Measurements from ENCODE around the gene TBC1D20.

The TBC1D20 gene

GRCh38 chr20:432208-432607 is 30.1 kb downstream of the TBC1D20 start:
- Histone ChIP-seq H3K14ac (ENCODE audit: low read length) (no peak overlapping the region), H2BK5ac (ENCODE audit: low read depth, low read length, poor library complexity) (no peak overlapping the region), H2AFZ (ENCODE audit: insufficient read depth, low read length, poor library complexity) (no peak overlapping the region), H2AK5ac (ENCODE audit: low read length) (no peak overlapping the region), H4K8ac (ENCODE audit: low read depth, low read length) (no peak overlapping the region), H3K27me3 (ENCODE audit: insufficient read depth, low read length) (no peaks in the 10 kb centered on the region), H4K12ac (ENCODE audit: low read depth, low read length) (no peak overlapping the region), H3K4me2 (ENCODE audit: low read length) (no peak overlapping the region), H3K9ac (ENCODE audit: low read length) (no peak overlapping the region), H2BK120ac (ENCODE audit: insufficient read depth, low read length, poor library complexity) (no peak overlapping the region), H3K79me2 (ENCODE audit: control insufficient read depth, insufficient read depth, low read length, poor library complexity) (no peaks in the 10 kb centered on the region), H3K27ac (ENCODE audit: low read depth, low read length) (no peak overlapping the region), H3K4ac (ENCODE audit: low read depth, low read length) (no peak overlapping the region), H3K9me3 (ENCODE audit: insufficient read depth, low read depth, low read length) (no peaks in the 10 kb centered on the region), H3K23ac (ENCODE audit: low read length) (no peak overlapping the region), H3K4me3 (ENCODE audit: low read depth, low read length) (no peak overlapping the region), H3K18ac (ENCODE audit: low read length) (no peak overlapping the region), H3K36me3 (ENCODE audit: control insufficient read depth in 1 of 2, insufficient read depth in 2 of 2, low read length in 2 of 2) (peaks cover 56 to 76% of the 10 kb centered on the region in 2 experiments), H3K4me1 (ENCODE audit: control insufficient read depth in 1 of 2, insufficient read depth in 2 of 2, low read length in 2 of 2) (no peaks in the 10 kb centered on the region), H2BK12ac (ENCODE audit: low read length) (no peak overlapping the region), H3K79me1 (ENCODE audit: low read length) (no peaks in the 10 kb centered on the region), H4K91ac (ENCODE audit: low read depth, low read length) (no peak overlapping the region)
- DNase-seq, result no peak
- WGBS (ENCODE audit: extremely low coverage, insufficient coverage, insufficient read length), result no CpG with 5 or more reads among the region's 13 CpGs

- H4K91ac ChIP-seq (ENCODE audit: low read depth, low read length), result no peak overlapping the region
- H3K9ac ChIP-seq (ENCODE audit: low read length), result no peak overlapping the region
- peaks cover 56 to 70% of the 10 kb centered on the region in 2 experiments for H3K36me3 ChIP-seq (ENCODE audit: control insufficient read depth in 1 of 2, insufficient read depth in 2 of 2, low read length in 2 of 2)
- no peak overlapping the region for H3K14ac ChIP-seq (ENCODE audit: low read length)
- H2BK12ac ChIP-seq (ENCODE audit: low read length), result no peak overlapping the region
- H3K4me1 ChIP-seq (ENCODE audit: control insufficient read depth in 1 of 2, insufficient read depth in 2 of 2, low read length in 2 of 2), result no peaks in the 10 kb centered on the region
- no CpG with 5 or more reads among the region's 17 CpGs for WGBS (ENCODE audit: extremely low coverage, insufficient coverage, insufficient read length)
- H4K8ac ChIP-seq (ENCODE audit: low read depth, low read length), result no peak overlapping the region
- H2AK5ac ChIP-seq (ENCODE audit: low read length), result no peak overlapping the region
- no peaks in the 10 kb centered on the region for H3K9me3 ChIP-seq (ENCODE audit: insufficient read depth, low read depth, low read length)
- peak overlapping the region; percentile 34 for H3K4me3 ChIP-seq (ENCODE audit: low read depth, low read length)
- DNase-seq, result peak; percentile 15 to 55
- no peaks in the 10 kb centered on the region for H3K79me2 ChIP-seq (ENCODE audit: control insufficient read depth, insufficient read depth, low read length, poor library complexity)
- no peak overlapping the region for H2BK5ac ChIP-seq (ENCODE audit: low read depth, low read length, poor library complexity)
- H2AFZ ChIP-seq (ENCODE audit: insufficient read depth, low read length, poor library complexity), result no peak overlapping the region
- H3K79me1 ChIP-seq (ENCODE audit: low read length), result no peaks in the 10 kb centered on the region
- no peak overlapping the region for H3K4ac ChIP-seq (ENCODE audit: low read depth, low read length)
- H3K4me2 ChIP-seq (ENCODE audit: low read length), result no peak overlapping the region
- H3K23ac ChIP-seq (ENCODE audit: low read length), result no peak overlapping the region
- H4K12ac ChIP-seq (ENCODE audit: low read depth, low read length), result no peak overlapping the region
- no peak overlapping the region for H3K18ac ChIP-seq (ENCODE audit: low read length)
- H3K27ac ChIP-seq (ENCODE audit: low read depth, low read length), result no peak overlapping the region
- no peaks in the 10 kb centered on the region for H3K27me3 ChIP-seq (ENCODE audit: insufficient read depth, low read length)
- no peak overlapping the region for H2BK120ac ChIP-seq (ENCODE audit: insufficient read depth, low read length, poor library complexity)
Observed at GRCh38 chr20:431012-431904, 31.1 kb downstream of the TBC1D20 start.

GRCh38 chr20:430091-430999 is 32.0 kb downstream of the TBC1D20 start:
- no peak overlapping the region for H2BK120ac ChIP-seq (ENCODE audit: insufficient read depth, low read length, poor library complexity)
- no peak overlapping the region for H2AFZ ChIP-seq (ENCODE audit: insufficient read depth, low read length, poor library complexity)
- H2AK5ac ChIP-seq (ENCODE audit: low read length), result no peak overlapping the region
- H4K12ac ChIP-seq (ENCODE audit: low read depth, low read length), result no peak overlapping the region
- H3K4ac ChIP-seq (ENCODE audit: low read depth, low read length), result no peak overlapping the region
- no peak overlapping the region for H3K18ac ChIP-seq (ENCODE audit: low read length)
- no peak overlapping the region for H4K91ac ChIP-seq (ENCODE audit: low read depth, low read length)
- H4K8ac ChIP-seq (ENCODE audit: low read depth, low read length), result no peak overlapping the region
- no peak overlapping the region for H2BK12ac ChIP-seq (ENCODE audit: low read length)
- no peak overlapping the region for H3K27ac ChIP-seq (ENCODE audit: low read depth, low read length)
- H3K79me2 ChIP-seq (ENCODE audit: control insufficient read depth, insufficient read depth, low read length, poor library complexity), result no peaks in the 10 kb centered on the region
- DNase-seq, result no peak
- no peak overlapping the region for H3K9ac ChIP-seq (ENCODE audit: low read length)
- H3K4me2 ChIP-seq (ENCODE audit: low read length), result no peak overlapping the region
- peak overlapping the region; percentile 34 for H3K4me3 ChIP-seq (ENCODE audit: low read depth, low read length)
- no peaks in the 10 kb centered on the region for H3K9me3 ChIP-seq (ENCODE audit: insufficient read depth, low read depth, low read length)
- H3K36me3 ChIP-seq (ENCODE audit: control insufficient read depth in 1 of 2, insufficient read depth in 2 of 2, low read length in 2 of 2), result peaks cover 49 to 61% of the 10 kb centered on the region in 2 experiments
- no peaks in the 10 kb centered on the region for H3K4me1 ChIP-seq (ENCODE audit: control insufficient read depth in 1 of 2, insufficient read depth in 2 of 2, low read length in 2 of 2)
- no peak overlapping the region for H2BK5ac ChIP-seq (ENCODE audit: low read depth, low read length, poor library complexity)
- no peaks in the 10 kb centered on the region for H3K27me3 ChIP-seq (ENCODE audit: insufficient read depth, low read length)
- no peaks in the 10 kb centered on the region for H3K79me1 ChIP-seq (ENCODE audit: low read length)
- no peak overlapping the region for H3K23ac ChIP-seq (ENCODE audit: low read length)
- no CpG with 5 or more reads among the region's 21 CpGs for WGBS (ENCODE audit: extremely low coverage, insufficient coverage, insufficient read length)
- no peak overlapping the region for H3K14ac ChIP-seq (ENCODE audit: low read length)

GRCh38 chr20:428658-429200 is 33.6 kb downstream of the TBC1D20 start:
- H2BK120ac ChIP-seq (ENCODE audit: insufficient read depth, low read length, poor library complexity), result no peak overlapping the region
- H3K27me3 ChIP-seq (ENCODE audit: insufficient read depth, low read length), result no peaks in the 10 kb centered on the region
- H3K9ac ChIP-seq (ENCODE audit: low read length), result no peak overlapping the region
- H3K36me3 ChIP-seq (ENCODE audit: control insufficient read depth in 1 of 2, insufficient read depth in 2 of 2, low read length in 2 of 2), result peaks cover 43 to 59% of the 10 kb centered on the region in 2 experiments
- no peak overlapping the region for H3K18ac ChIP-seq (ENCODE audit: low read length)
- no CpG with 5 or more reads among the region's 14 CpGs for WGBS (ENCODE audit: extremely low coverage, insufficient coverage, insufficient read length)
- H3K14ac ChIP-seq (ENCODE audit: low read length), result no peak overlapping the region
- no peak overlapping the region for H2BK12ac ChIP-seq (ENCODE audit: low read length)
- no peak overlapping the region for H3K27ac ChIP-seq (ENCODE audit: low read depth, low read length)
- H4K12ac ChIP-seq (ENCODE audit: low read depth, low read length), result no peak overlapping the region
- H3K4me2 ChIP-seq (ENCODE audit: low read length), result no peak overlapping the region
- no peak overlapping the region for H4K91ac ChIP-seq (ENCODE audit: low read depth, low read length)
- no peak overlapping the region for H2BK5ac ChIP-seq (ENCODE audit: low read depth, low read length, poor library complexity)
- H3K79me2 ChIP-seq (ENCODE audit: control insufficient read depth, insufficient read depth, low read length, poor library complexity), result no peaks in the 10 kb centered on the region
- no peaks in the 10 kb centered on the region for H3K9me3 ChIP-seq (ENCODE audit: insufficient read depth, low read depth, low read length)
- no peak overlapping the region for H2AK5ac ChIP-seq (ENCODE audit: low read length)
- H2AFZ ChIP-seq (ENCODE audit: insufficient read depth, low read length, poor library complexity), result no peak overlapping the region
- H3K4me1 ChIP-seq (ENCODE audit: control insufficient read depth in 1 of 2, insufficient read depth in 2 of 2, low read length in 2 of 2), result no peaks in the 10 kb centered on the region
- H3K4me3 ChIP-seq (ENCODE audit: low read depth, low read length), result no peak overlapping the region
- no peaks in the 10 kb centered on the region for H3K79me1 ChIP-seq (ENCODE audit: low read length)
- DNase-seq, result no peak
- no peak overlapping the region for H3K23ac ChIP-seq (ENCODE audit: low read length)
- no peak overlapping the region for H4K8ac ChIP-seq (ENCODE audit: low read depth, low read length)
- H3K4ac ChIP-seq (ENCODE audit: low read depth, low read length), result no peak overlapping the region

Measured in trophoblast cell (in vitro differentiated cells and primary cell).